A549 (cell line): ENCODE data around the gene PTRHD1.

Experiments
- BHLHE40 ChIP-seq: IDR thresholded peaks from 2 replicates; pipeline ENCODE4 v1.6.1; 2012; ENCODE audit warnings: low read depth, low read length, inconsistent platforms
- CHD2 ChIP-seq: fragments of 150-350 bp; IDR thresholded peaks from 2 replicates; pipeline ENCODE4 v1.6.1; 2014; ENCODE audit warnings: low read length; ENCODE audit not compliant: partially characterized antibody
- HOXA7 ChIP-seq: fragments of 250-450 bp; sonication (Bioruptor Pico); IDR thresholded peaks from 2 replicates; pipeline ENCODE4 v1.5.0; 2020; ENCODE audit warnings: mild to moderate bottlenecking, moderate library complexity
- HOXB13 ChIP-seq: fragments of 250-450 bp; sonication (Bioruptor Pico); IDR thresholded peaks from 2 replicates; pipeline ENCODE4 v1.5.0; 2020; ENCODE audit warnings: low read depth, mild to moderate bottlenecking, moderate library complexity
- JUNB ChIP-seq: fragments of >200 bp; sonication (Bioruptor Twin); formaldehyde crosslinking; IDR thresholded peaks from 2 replicates; pipeline ENCODE4 v1.6.1; 2016
- MAFK ChIP-seq: fragments of 450-650 bp; IDR thresholded peaks from 2 replicates; pipeline ENCODE4 v1.6.1; 2014; ENCODE audit not compliant: partially characterized antibody
- NR3C1 ChIP-seq: fragments of >200 bp; sonication (Bioruptor Twin); formaldehyde crosslinking; IDR thresholded peaks from 3 replicates; pipeline ENCODE4 v1.6.1; 2017
- RAD21 ChIP-seq, 2 experiments: fragments of >200 bp in 1 of 2; sonication (Bioruptor Twin) in 1 of 2; formaldehyde crosslinking in 1 of 2; IDR thresholded peaks in 1 of 2; conservative IDR thresholded peaks in 1 of 2; 2 replicates in 1 of 2; 3 replicates in 1 of 2; pipeline ENCODE4 v1.6.1; 2012 to 2018; ENCODE audit warnings: inconsistent platforms in 1 of 2
- RNF2 ChIP-seq: fragments of 200-600 bp; sonication (generic); IDR thresholded peaks from 2 replicates; pipeline ENCODE4 v1.6.1; 2016; ENCODE audit warnings: low read depth, mild to moderate bottlenecking, antibody characterized with exemption, moderate library complexity, borderline replicate concordance
- TF ChIP-seq, protein P1 (sequence below): fragments of >200 bp; sonication (Bioruptor Twin); formaldehyde crosslinking; IDR thresholded peaks from 3 replicates; pipeline ENCODE4 v1.5.1; 2016
- TF ChIP-seq, protein P2 (sequence below): fragments of 450-650 bp; IDR thresholded peaks from 2 replicates; pipeline ENCODE4 v1.6.1; 2014; ENCODE audit warnings: antibody characterized with exemption
- TF ChIP-seq, protein P3 (sequence below): fragments of 250-450 bp; sonication (Bioruptor Pico); IDR thresholded peaks from 2 replicates; pipeline ENCODE4 v1.5.0; 2021; ENCODE audit warnings: mild to moderate bottlenecking, moderate library complexity, borderline replicate concordance
- TF ChIP-seq, protein P4 (sequence below): fragments of 200-600 bp; sonication (generic); IDR thresholded peaks from 2 replicates; pipeline ENCODE4 v1.6.1; 2016; ENCODE audit warnings: antibody characterized with exemption, mild to moderate bottlenecking, moderate library complexity

DNA sequence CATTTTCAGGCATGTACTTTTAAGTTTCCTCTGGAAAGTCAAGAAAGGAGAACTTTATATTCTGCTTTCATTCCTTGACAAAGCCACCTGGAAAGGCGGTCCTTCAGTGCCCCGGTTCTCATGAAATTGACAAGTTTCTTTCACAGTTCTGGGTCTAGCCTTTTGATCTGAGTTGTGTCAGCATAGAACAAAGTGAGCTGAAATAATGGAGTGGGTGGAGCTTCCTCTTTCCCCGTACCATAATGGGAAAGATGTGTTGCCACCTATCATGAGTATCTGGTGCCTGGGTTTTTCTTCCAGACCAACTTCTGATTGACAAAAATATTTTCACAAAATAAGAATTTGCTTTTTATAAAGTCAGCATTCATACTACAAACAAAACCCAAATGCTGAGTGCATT, 49.3 kb downstream of the PTRHD1 start:
- TF ChIP-seq, protein P1, sequence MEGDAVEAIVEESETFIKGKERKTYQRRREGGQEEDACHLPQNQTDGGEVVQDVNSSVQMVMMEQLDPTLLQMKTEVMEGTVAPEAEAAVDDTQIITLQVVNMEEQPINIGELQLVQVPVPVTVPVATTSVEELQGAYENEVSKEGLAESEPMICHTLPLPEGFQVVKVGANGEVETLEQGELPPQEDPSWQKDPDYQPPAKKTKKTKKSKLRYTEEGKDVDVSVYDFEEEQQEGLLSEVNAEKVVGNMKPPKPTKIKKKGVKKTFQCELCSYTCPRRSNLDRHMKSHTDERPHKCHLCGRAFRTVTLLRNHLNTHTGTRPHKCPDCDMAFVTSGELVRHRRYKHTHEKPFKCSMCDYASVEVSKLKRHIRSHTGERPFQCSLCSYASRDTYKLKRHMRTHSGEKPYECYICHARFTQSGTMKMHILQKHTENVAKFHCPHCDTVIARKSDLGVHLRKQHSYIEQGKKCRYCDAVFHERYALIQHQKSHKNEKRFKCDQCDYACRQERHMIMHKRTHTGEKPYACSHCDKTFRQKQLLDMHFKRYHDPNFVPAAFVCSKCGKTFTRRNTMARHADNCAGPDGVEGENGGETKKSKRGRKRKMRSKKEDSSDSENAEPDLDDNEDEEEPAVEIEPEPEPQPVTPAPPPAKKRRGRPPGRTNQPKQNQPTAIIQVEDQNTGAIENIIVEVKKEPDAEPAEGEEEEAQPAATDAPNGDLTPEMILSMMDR: no peak
- TF ChIP-seq, protein P2, sequence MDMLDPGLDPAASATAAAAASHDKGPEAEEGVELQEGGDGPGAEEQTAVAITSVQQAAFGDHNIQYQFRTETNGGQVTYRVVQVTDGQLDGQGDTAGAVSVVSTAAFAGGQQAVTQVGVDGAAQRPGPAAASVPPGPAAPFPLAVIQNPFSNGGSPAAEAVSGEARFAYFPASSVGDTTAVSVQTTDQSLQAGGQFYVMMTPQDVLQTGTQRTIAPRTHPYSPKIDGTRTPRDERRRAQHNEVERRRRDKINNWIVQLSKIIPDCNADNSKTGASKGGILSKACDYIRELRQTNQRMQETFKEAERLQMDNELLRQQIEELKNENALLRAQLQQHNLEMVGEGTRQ: no peak
- no peak for TF ChIP-seq RAD21 (conservative IDR thresholded peaks at IDR 0.05 in 1 of 2, IDR thresholded peaks at IDR 0.05 in 1 of 2)
- TF ChIP-seq, protein P3, sequence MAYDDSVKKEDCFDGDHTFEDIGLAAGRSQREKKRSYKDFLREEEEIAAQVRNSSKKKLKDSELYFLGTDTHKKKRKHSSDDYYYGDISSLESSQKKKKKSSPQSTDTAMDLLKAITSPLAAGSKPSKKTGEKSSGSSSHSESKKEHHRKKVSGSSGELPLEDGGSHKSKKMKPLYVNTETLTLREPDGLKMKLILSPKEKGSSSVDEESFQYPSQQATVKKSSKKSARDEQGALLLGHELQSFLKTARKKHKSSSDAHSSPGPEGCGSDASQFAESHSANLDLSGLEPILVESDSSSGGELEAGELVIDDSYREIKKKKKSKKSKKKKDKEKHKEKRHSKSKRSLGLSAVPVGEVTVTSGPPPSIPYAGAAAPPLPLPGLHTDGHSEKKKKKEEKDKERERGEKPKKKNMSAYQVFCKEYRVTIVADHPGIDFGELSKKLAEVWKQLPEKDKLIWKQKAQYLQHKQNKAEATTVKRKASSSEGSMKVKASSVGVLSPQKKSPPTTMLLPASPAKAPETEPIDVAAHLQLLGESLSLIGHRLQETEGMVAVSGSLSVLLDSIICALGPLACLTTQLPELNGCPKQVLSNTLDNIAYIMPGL (CRISPR knock-in tag): no peak
- no peak for TF ChIP-seq HOXA7
- TF ChIP-seq RNF2: no peak
- no peak for TF ChIP-seq JUNB
- TF ChIP-seq NR3C1: no peak
- no peak for TF ChIP-seq BHLHE40
- no peak for TF ChIP-seq MAFK
- no peak for TF ChIP-seq CHD2
- TF ChIP-seq, protein P4, sequence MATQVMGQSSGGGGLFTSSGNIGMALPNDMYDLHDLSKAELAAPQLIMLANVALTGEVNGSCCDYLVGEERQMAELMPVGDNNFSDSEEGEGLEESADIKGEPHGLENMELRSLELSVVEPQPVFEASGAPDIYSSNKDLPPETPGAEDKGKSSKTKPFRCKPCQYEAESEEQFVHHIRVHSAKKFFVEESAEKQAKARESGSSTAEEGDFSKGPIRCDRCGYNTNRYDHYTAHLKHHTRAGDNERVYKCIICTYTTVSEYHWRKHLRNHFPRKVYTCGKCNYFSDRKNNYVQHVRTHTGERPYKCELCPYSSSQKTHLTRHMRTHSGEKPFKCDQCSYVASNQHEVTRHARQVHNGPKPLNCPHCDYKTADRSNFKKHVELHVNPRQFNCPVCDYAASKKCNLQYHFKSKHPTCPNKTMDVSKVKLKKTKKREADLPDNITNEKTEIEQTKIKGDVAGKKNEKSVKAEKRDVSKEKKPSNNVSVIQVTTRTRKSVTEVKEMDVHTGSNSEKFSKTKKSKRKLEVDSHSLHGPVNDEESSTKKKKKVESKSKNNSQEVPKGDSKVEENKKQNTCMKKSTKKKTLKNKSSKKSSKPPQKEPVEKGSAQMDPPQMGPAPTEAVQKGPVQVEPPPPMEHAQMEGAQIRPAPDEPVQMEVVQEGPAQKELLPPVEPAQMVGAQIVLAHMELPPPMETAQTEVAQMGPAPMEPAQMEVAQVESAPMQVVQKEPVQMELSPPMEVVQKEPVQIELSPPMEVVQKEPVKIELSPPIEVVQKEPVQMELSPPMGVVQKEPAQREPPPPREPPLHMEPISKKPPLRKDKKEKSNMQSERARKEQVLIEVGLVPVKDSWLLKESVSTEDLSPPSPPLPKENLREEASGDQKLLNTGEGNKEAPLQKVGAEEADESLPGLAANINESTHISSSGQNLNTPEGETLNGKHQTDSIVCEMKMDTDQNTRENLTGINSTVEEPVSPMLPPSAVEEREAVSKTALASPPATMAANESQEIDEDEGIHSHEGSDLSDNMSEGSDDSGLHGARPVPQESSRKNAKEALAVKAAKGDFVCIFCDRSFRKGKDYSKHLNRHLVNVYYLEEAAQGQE: no peak
- no peak for TF ChIP-seq HOXB13 (CRISPR knock-in tag)
